HL-60 (cell line): ENCODE data around the gene TMEM234.

Source experiments
- GABPA ChIP-seq: IDR thresholded peaks from 2 replicates; pipeline ENCODE4 v1.6.1; 2012; ENCODE audit warnings: low read depth
- POLR2AphosphoS5 ChIP-seq: IDR thresholded peaks from 2 replicates; pipeline ENCODE4 v1.6.1; 2012; ENCODE audit warnings: low read depth
- TF ChIP-seq, protein P1 (sequence below): IDR thresholded peaks from one replicate; pipeline ENCODE4 v1.5.1; 2011; ENCODE audit warnings: low read length, control low read depth, inconsistent platforms; ENCODE audit not compliant: insufficient read depth
- TF ChIP-seq, protein P2 (sequence below): IDR thresholded peaks from 2 replicates; pipeline ENCODE4 v1.6.1; 2012; ENCODE audit warnings: low read depth; ENCODE audit not compliant: insufficient replicate concordance

DNA sequence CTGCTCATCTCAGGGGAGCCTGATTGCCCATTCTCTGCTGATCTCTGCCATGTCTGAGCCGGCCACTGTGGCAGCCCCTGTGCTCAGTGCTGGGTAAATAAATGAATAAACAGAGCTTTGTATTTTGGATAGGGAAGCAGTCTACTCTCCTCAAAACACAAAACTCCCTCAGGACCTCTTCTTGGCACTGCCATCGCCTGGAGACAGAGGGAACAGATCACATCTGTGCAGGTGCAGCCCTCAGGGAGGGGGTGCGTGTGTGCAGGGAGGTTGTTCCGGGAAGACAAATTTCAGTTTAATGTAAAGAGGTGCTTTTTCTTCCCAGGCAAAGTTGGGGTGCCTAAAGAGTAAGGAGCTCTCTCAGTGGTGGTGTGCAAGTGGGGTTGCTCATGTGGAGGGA lies 17.2 kb upstream of the TMEM234 start:
- TF ChIP-seq, protein P1, sequence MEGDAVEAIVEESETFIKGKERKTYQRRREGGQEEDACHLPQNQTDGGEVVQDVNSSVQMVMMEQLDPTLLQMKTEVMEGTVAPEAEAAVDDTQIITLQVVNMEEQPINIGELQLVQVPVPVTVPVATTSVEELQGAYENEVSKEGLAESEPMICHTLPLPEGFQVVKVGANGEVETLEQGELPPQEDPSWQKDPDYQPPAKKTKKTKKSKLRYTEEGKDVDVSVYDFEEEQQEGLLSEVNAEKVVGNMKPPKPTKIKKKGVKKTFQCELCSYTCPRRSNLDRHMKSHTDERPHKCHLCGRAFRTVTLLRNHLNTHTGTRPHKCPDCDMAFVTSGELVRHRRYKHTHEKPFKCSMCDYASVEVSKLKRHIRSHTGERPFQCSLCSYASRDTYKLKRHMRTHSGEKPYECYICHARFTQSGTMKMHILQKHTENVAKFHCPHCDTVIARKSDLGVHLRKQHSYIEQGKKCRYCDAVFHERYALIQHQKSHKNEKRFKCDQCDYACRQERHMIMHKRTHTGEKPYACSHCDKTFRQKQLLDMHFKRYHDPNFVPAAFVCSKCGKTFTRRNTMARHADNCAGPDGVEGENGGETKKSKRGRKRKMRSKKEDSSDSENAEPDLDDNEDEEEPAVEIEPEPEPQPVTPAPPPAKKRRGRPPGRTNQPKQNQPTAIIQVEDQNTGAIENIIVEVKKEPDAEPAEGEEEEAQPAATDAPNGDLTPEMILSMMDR: no peak
- TF ChIP-seq POLR2AphosphoS5 (no peak), GABPA (no peak)
- TF ChIP-seq, protein P2, sequence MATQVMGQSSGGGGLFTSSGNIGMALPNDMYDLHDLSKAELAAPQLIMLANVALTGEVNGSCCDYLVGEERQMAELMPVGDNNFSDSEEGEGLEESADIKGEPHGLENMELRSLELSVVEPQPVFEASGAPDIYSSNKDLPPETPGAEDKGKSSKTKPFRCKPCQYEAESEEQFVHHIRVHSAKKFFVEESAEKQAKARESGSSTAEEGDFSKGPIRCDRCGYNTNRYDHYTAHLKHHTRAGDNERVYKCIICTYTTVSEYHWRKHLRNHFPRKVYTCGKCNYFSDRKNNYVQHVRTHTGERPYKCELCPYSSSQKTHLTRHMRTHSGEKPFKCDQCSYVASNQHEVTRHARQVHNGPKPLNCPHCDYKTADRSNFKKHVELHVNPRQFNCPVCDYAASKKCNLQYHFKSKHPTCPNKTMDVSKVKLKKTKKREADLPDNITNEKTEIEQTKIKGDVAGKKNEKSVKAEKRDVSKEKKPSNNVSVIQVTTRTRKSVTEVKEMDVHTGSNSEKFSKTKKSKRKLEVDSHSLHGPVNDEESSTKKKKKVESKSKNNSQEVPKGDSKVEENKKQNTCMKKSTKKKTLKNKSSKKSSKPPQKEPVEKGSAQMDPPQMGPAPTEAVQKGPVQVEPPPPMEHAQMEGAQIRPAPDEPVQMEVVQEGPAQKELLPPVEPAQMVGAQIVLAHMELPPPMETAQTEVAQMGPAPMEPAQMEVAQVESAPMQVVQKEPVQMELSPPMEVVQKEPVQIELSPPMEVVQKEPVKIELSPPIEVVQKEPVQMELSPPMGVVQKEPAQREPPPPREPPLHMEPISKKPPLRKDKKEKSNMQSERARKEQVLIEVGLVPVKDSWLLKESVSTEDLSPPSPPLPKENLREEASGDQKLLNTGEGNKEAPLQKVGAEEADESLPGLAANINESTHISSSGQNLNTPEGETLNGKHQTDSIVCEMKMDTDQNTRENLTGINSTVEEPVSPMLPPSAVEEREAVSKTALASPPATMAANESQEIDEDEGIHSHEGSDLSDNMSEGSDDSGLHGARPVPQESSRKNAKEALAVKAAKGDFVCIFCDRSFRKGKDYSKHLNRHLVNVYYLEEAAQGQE: no peak
